Nephron progenitor cell (in vitro differentiated cells): ENCODE measurements around the gene MAP4K4.
A peak's percentile ranks its signal among the peaks of the same experiment; 100 is the strongest.

Source experiments
- DNase-seq: peaks from one replicate; pipeline ENCODE4 v3.0.0; 2021
- H3K27ac Mint-ChIP-seq: 2 replicates; pipeline ENCODE4 v1.8.0; 2021; ENCODE audit warnings: mild to moderate bottlenecking, moderate library complexity, mixed read lengths
- H3K27me3 Mint-ChIP-seq: 2 replicates; pipeline ENCODE4 v1.8.0; 2021; ENCODE audit warnings: mild to moderate bottlenecking, low read depth, mixed read lengths; ENCODE audit not compliant: poor library complexity
- H3K36me3 Mint-ChIP-seq: 2 replicates; pipeline ENCODE4 v1.8.0; 2021; ENCODE audit warnings: low read depth, mixed read lengths
- H3K4me1 Mint-ChIP-seq: 2 replicates; pipeline ENCODE4 v1.8.0; 2021; ENCODE audit warnings: mixed read lengths
- H3K4me3 Mint-ChIP-seq: 2 replicates; pipeline ENCODE4 v1.8.0; 2021; ENCODE audit warnings: mild to moderate bottlenecking, moderate library complexity, mixed read lengths
- H3K9me3 Mint-ChIP-seq: 2 replicates; pipeline ENCODE4 v1.8.0; 2021; ENCODE audit warnings: mild to moderate bottlenecking, moderate library complexity, mixed read lengths
- TF ChIP-seq, protein P1 (sequence below): fragments of 200-600 bp; sonication (generic); IDR thresholded peaks from 2 replicates; pipeline ENCODE4 v1.5.0; 2021; ENCODE audit warnings: antibody characterized with exemption

MAP4K4 gene

DNA sequence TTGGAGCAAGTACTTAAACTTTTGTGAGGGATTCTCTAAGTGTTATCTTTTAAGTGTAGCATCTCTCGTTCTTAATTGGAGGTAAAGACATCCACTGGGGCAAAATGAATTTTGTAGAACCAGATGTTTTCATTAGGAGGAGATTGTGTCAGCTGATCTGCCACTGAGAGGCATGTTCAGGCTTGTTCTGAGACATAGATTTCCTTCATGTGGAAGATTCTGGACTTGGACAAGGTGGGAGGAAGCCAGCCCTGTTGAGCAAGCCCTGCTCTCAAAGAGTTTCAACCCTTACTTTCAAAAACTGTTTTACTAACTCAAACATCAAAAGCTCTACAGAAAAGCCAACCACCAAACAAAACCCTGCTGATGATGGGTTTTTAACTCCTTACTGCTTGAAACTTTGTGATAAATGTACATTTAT, 6.5 kb downstream of the MAP4K4 start:
- Mint-ChIP-seq H3K9me3 (peaks cover 28% of the 10 kb centered on the region), H3K27me3 (peaks cover 2% of the 10 kb centered on the region), H3K36me3 (peaks cover 66% of the 10 kb centered on the region), H3K27ac (peak overlapping the region; percentile 67), H3K4me1 (peaks cover 28% of the 10 kb centered on the region), H3K4me3 (no peak overlapping the region)
- TF ChIP-seq, protein P1, sequence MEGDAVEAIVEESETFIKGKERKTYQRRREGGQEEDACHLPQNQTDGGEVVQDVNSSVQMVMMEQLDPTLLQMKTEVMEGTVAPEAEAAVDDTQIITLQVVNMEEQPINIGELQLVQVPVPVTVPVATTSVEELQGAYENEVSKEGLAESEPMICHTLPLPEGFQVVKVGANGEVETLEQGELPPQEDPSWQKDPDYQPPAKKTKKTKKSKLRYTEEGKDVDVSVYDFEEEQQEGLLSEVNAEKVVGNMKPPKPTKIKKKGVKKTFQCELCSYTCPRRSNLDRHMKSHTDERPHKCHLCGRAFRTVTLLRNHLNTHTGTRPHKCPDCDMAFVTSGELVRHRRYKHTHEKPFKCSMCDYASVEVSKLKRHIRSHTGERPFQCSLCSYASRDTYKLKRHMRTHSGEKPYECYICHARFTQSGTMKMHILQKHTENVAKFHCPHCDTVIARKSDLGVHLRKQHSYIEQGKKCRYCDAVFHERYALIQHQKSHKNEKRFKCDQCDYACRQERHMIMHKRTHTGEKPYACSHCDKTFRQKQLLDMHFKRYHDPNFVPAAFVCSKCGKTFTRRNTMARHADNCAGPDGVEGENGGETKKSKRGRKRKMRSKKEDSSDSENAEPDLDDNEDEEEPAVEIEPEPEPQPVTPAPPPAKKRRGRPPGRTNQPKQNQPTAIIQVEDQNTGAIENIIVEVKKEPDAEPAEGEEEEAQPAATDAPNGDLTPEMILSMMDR, result no peak
- no peak for DNase-seq

DNA sequence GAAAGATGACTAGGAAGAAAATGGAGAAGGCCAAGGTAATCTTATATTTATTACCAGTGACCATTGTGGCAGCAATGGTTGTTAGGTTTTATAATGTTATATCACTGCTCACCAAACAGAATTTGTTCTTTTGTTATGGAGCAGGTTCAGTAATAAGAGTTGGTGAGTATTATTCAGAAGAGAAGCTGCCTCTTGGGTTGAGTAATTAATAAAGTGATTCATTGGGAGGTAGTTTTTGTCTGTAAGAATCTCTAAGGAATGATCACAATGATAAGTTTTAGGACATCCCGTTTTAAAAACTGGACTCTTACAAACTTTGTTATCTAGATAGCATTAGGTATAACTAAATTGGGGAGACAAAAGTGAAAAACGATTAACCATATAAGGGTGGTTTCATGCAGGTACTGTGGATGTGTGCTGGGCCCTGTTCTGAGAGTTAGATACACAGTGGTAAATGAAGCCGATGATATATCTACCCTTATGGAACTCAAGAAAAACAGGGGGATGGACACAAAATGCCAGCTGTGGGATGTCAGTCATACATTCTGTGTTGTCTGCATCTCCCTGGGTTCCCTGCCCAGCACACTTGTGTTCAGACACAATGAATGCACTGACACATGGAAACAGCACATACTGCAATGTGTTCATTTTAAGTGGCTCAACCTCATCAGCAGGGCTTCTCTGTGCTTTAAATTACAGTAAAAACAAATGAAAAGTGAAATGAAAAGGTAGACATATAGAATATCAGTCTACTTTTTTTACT, 7.5 kb downstream of the MAP4K4 start:
- TF ChIP-seq, protein P1, result no peak
- Mint-ChIP-seq H3K4me1 (peaks cover 35% of the 10 kb centered on the region), H3K36me3 (peaks cover 66% of the 10 kb centered on the region), H3K4me3 (no peak overlapping the region), H3K9me3 (peaks cover 28% of the 10 kb centered on the region), H3K27me3 (peaks cover 2% of the 10 kb centered on the region), H3K27ac (no peak overlapping the region)
- DNase-seq, result no peak

DNA sequence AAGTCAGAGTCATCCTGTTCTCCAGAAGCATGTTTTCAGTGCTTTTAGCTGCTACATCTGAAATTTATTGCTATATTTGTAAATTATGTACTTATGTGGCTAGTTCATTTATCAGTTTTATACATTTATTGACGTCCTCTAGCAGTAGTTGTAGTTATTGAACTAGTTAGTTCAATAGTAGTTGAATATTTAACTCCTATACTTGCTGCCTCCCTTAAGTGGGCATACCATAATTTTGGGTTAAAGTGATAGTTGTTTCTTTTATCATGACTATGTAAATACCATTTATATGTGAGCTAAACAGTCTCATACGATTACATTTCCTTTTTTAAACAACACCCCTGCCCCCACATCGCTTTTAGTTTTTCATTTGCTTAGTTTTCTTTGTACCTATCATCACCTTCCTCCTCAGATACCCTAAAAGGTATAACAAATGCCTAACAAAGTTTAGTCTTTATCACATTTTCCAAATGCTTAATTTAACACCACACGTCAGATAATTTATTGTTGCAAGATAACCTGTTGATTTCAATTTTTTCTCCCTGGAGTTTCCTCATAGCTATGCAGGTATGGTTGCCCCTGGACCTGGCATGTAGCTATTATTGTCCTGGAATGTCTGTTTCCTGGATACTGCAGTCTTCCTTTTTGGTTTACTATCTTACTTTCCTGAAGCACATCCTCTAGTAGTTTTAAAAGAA, 8.8 kb downstream of the MAP4K4 start:
- H3K4me1 Mint-ChIP-seq, result peaks cover 44% of the 10 kb centered on the region
- H3K27ac Mint-ChIP-seq, result peak overlapping the region; percentile 65
- TF ChIP-seq, protein P1, result no peak
- H3K4me3 Mint-ChIP-seq, result no peak overlapping the region
- H3K9me3 Mint-ChIP-seq, result peaks cover 26% of the 10 kb centered on the region
- H3K27me3 Mint-ChIP-seq, result peaks cover 2% of the 10 kb centered on the region
- no peak for DNase-seq
- H3K36me3 Mint-ChIP-seq, result peaks cover 58% of the 10 kb centered on the region

DNA sequence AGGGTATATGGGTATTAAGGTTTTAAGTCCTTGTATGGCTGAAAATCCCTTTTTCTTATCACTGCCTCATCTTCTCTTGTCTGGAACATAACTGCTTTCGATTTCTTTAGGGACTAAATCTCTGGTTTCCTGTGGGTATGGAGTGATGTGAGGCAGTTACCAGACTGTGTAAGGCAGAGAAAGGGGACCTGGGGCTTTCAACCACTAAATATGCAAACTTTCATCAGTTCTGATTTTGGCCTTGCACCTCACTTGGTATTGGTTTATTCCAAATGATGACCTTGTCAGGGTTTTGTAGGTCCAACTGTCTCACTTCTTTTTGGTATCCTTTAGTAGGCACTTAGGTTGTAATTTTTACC, 9.3 kb downstream of the MAP4K4 start:
- Mint-ChIP-seq H3K4me3 (no peak overlapping the region), H3K9me3 (peaks cover 22% of the 10 kb centered on the region), H3K27me3 (peaks cover 2% of the 10 kb centered on the region), H3K27ac (peak overlapping the region; percentile 65), H3K4me1 (peaks cover 44% of the 10 kb centered on the region), H3K36me3 (peaks cover 58% of the 10 kb centered on the region)
- TF ChIP-seq, protein P1, result no peak
- no peak for DNase-seq

DNA sequence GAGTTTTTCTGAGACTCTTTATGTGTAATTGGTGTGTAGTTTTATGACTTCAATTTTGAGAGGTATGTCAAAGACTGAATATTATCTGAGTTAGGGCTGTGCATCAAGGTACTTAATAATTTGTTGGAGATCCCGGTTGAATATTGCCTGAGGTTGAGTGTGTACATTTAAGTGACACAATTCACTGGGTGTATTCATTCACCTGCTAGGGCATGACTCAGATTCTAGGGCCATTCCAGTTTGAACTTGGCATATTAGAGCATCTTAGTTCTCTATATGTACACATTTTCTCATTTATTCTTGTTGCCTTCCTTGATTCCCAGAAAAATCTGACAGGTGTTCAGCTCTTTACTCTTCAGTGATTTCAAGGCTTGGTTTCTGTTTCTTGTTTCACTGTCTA, 12.5 kb downstream of the MAP4K4 start:
- peaks cover 42% of the 10 kb centered on the region for H3K36me3 Mint-ChIP-seq
- no peak for DNase-seq
- H3K27ac Mint-ChIP-seq, result peak overlapping the region; percentile 73
- H3K9me3 Mint-ChIP-seq, result peaks cover 5% of the 10 kb centered on the region
- H3K4me3 Mint-ChIP-seq, result no peak overlapping the region
- no peaks in the 10 kb centered on the region for H3K27me3 Mint-ChIP-seq
- H3K4me1 Mint-ChIP-seq, result peaks cover 27% of the 10 kb centered on the region
- TF ChIP-seq, protein P1, result no peak
